Panc1 (cell line): Measurements from ENCODE around the gene SH3PXD2A. TPM values are rescaled to one million over a fixed set of nuclear protein-coding genes. Genes with fewer than 3 reads are reported as not detected.

Experiments used
- ATAC-seq: fragments of 200-7000 bp; cut with Tn5 transposase; 2 replicates; pipeline ENCODE4 v1.9.1; 2020; ENCODE audit warnings: mild to moderate bottlenecking, moderate library complexity
- BruUV-seq: library from RNA; stranded (reverse); fragments of 400-500 nt; replicated peaks from 2 replicates; lab custom pipeline; 2021; lab: Mats Ljungman, UMichigan
- CTCF ChIA-PET: fragments of 300-600 bp; sonication (Branson Sonifier 250); formaldehyde crosslinking; loops from one replicate; lab custom pipeline; 2022; ENCODE audit warnings: antibody characterized with exemption; lab: Charles Lee
- POLR2A ChIA-PET: fragments of 300-600 bp; sonication (Branson Sonifier 250); formaldehyde crosslinking; loops from one replicate; lab custom pipeline; 2022; ENCODE audit warnings: antibody characterized with exemption; lab: Charles Lee
- DNase-seq: peaks from one replicate; pipeline ENCODE4 v3.0.0-alpha.2; 2010; ENCODE audit warnings: low read depth, low spot score
- H3K27ac ChIP-seq: 2 replicates; pipeline ENCODE4 v1.5.1; 2011; ENCODE audit warnings: mild to moderate bottlenecking, low read length, inconsistent platforms
- H3K27me3 ChIP-seq: fragments of 200-500 bp; sonication (Bioruptor generic); 2 replicates; pipeline ENCODE4 v1.6.0; 2014; ENCODE audit warnings: low read length, inconsistent platforms; ENCODE audit not compliant: control insufficient read depth, insufficient read depth
- H3K36me3 ChIP-seq: fragments of 200-500 bp; sonication (Bioruptor generic); 2 replicates; pipeline ENCODE4 v1.5.1; 2014; ENCODE audit warnings: inconsistent platforms, mild to moderate bottlenecking, low read length, moderate library complexity; ENCODE audit not compliant: control insufficient read depth, insufficient read depth
- H3K4me1 ChIP-seq: 2 replicates; pipeline ENCODE4 v1.5.1; 2011; ENCODE audit warnings: inconsistent platforms, mild to moderate bottlenecking, low read length, moderate library complexity; ENCODE audit not compliant: control insufficient read depth, insufficient read depth
- H3K4me3 ChIP-seq, 2 experiments: 2 replicates each; pipeline ENCODE4 v1.5.1; 2011 to 2012; ENCODE audit warnings: low read depth in 2 of 2, low read length in 2 of 2, mild to moderate bottlenecking in 2 of 2, inconsistent platforms in 1 of 2, moderate library complexity in 1 of 2
- H3K9me3 ChIP-seq: fragments of 200-500 bp; sonication (Bioruptor generic); 2 replicates; pipeline ENCODE4 v1.5.1; 2014; ENCODE audit warnings: low read depth, mild to moderate bottlenecking, inconsistent platforms, low read length, moderate library complexity; ENCODE audit not compliant: control insufficient read depth, insufficient read depth
- POLR2AphosphoS5 ChIP-seq: IDR thresholded peaks from 2 replicates; pipeline ENCODE4 v1.6.1; 2012; ENCODE audit warnings: mild to moderate bottlenecking, low read depth, low read length, moderate library complexity
- SIN3A ChIP-seq: IDR thresholded peaks from 2 replicates; pipeline ENCODE4 v1.6.1; 2012; ENCODE audit warnings: low read depth, mild to moderate bottlenecking, low read length, moderate library complexity, borderline replicate concordance; ENCODE audit not compliant: insufficient read depth
- TCF7L2 ChIP-seq: IDR thresholded peaks from 2 replicates; pipeline ENCODE4 v1.6.1; 2011; ENCODE audit warnings: mild to moderate bottlenecking, low read depth, low read length, inconsistent platforms
- in situ Hi-C: cut with HindIII; loops from 2 replicates; pipeline ENCODE4 v1.10.0; 2016; ENCODE audit warnings: low sequenced_read_pairs, low pct_unique_long_range_greater_than_20kb
- intact Hi-C: fragments of 100-400 bp; cut with micrococcal nuclease; formaldehyde crosslinking; loops from one replicate; pipeline ENCODE4 v1.10.0; 2022; ENCODE audit not compliant: unreplicated experiment
- total RNA-seq: library from RNA; stranded (reverse); gene quantifications from one replicate; pipeline ENCODE4 v1.2.1, GENCODE V29; 2021; ENCODE audit not compliant: unreplicated experiment
- TF ChIP-seq, protein P1 (sequence below), 2 experiments: IDR thresholded peaks; 2 replicates each; pipeline ENCODE4 v1.6.1; 2011 to 2012; ENCODE audit warnings: low read depth in 2 of 2, control low read depth in 1 of 2, low read length in 1 of 2, mild to moderate bottlenecking in 1 of 2, moderate library complexity in 1 of 2; ENCODE audit not compliant: insufficient read depth in 1 of 2
- TF ChIP-seq, protein P2 (sequence below): fragments of 450-650 bp; IDR thresholded peaks from 2 replicates; pipeline ENCODE4 v1.5.1; 2017; ENCODE audit warnings: mild to moderate bottlenecking

SH3PXD2A gene
- total RNA-seq, 1 experiment from 2014 or later, result 5.7 TPM

DNA sequence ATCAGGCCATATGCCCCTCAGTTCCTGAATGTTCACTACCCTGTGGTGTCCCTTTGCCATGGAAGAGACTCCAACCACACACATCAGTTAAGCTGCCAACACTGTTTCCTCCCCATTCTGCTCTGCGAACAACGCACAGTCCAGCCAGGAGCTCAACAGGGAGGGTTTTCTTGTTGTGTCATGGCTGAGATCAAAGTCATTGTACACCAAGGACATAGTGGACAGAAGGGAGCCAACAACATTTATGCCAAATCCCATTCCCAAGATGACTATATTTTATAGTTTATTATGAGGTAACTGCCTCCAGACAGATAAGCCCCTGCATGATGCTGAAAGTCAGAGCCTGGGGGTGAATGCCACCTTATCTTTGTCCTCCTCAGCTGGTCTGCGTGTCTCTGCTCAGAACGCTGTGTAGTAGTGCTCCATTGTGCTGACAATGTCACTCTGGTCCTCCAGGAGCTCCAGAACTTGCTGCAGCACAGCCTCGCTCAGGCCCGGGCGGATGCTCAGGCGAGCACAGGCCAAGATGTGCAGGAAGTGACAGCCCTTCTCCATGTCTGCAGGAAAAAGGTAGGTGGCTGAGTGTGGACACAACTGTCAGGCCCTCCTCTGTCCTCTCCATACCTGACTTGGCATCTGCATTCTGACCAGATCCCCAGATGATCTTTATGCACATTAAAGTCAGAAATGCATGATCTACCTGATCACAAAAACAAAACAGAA lies 27.1 kb upstream of the SH3PXD2A start:
- H3K27me3 ChIP-seq, result no peaks in the 10 kb centered on the region
- ChIA-PET CTCF (no interaction called here), POLR2A (no interaction called here)
- in situ Hi-C loops (no loop called here), intact Hi-C loops (no loop called here)
- no peaks in the 10 kb centered on the region; the same call in 1 of the 2 replicates for H3K36me3 ChIP-seq
- H3K27ac ChIP-seq, result no peak overlapping the region
- no peak for TF ChIP-seq TCF7L2
- TF ChIP-seq, protein P1, sequence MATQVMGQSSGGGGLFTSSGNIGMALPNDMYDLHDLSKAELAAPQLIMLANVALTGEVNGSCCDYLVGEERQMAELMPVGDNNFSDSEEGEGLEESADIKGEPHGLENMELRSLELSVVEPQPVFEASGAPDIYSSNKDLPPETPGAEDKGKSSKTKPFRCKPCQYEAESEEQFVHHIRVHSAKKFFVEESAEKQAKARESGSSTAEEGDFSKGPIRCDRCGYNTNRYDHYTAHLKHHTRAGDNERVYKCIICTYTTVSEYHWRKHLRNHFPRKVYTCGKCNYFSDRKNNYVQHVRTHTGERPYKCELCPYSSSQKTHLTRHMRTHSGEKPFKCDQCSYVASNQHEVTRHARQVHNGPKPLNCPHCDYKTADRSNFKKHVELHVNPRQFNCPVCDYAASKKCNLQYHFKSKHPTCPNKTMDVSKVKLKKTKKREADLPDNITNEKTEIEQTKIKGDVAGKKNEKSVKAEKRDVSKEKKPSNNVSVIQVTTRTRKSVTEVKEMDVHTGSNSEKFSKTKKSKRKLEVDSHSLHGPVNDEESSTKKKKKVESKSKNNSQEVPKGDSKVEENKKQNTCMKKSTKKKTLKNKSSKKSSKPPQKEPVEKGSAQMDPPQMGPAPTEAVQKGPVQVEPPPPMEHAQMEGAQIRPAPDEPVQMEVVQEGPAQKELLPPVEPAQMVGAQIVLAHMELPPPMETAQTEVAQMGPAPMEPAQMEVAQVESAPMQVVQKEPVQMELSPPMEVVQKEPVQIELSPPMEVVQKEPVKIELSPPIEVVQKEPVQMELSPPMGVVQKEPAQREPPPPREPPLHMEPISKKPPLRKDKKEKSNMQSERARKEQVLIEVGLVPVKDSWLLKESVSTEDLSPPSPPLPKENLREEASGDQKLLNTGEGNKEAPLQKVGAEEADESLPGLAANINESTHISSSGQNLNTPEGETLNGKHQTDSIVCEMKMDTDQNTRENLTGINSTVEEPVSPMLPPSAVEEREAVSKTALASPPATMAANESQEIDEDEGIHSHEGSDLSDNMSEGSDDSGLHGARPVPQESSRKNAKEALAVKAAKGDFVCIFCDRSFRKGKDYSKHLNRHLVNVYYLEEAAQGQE (IDR thresholded peaks at IDR 0.05; ENCODE audit: insufficient read depth in 1 of 2, low read depth in 2 of 2, low read length in 1 of 2), result no peak
- TF ChIP-seq POLR2AphosphoS5, result no peak
- BruUV-seq, result no TSS peak
- H3K4me1 ChIP-seq, result no peaks in the 10 kb centered on the region
- DNase-seq (no peak), ATAC-seq (no peak)
- no peaks in the 10 kb centered on the region for H3K9me3 ChIP-seq
- no peak overlapping the region for H3K4me3 ChIP-seq

DNA sequence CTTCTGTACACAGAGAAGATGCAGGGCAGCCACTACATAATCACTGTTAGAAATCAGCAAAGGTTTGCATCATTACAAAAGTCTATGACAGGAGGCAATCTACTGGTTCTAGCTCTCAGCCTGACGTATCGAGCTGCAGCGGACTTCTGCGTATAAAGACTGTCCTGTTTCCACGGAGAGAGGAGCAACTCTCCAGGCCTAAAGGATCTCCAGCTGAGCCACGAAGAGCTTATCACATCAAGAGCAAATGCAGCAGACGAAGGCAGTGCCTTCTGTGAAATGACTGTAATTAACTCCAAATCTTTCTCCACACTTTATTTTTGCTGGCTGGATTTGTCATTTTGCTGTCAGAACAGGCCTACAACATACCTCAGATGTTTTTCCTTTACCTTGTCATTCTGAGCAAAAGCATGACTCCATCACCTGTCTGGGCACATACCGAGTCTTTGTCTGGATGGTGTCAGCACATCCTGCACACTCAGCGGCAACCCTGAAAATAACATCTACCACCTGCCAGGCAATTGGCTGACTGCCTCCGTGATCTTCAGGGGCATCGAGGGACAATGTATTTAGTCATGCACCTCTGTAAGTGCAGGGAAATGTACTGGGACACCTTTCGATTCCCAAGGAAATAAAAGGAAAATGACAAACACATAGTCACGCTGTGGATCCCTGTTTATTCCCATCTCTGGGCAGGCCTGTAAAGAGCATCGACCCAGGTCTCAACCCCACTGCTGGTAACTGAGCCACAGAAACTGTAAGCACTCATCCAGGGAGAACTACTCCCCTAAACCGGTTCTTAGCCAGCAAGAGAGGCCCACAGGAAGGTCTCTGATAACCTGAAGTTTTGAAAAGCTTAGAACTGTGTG lies 26.3 kb upstream of the SH3PXD2A start:
- Histone ChIP-seq H3K9me3 (no peaks in the 10 kb centered on the region), H3K4me3 (no peak overlapping the region), H3K27me3 (no peaks in the 10 kb centered on the region), H3K36me3 (no peaks in the 10 kb centered on the region; the same call in 1 of the 2 replicates), H3K4me1 (no peaks in the 10 kb centered on the region), H3K27ac (no peak overlapping the region)
- ATAC-seq, result no peak
- DNase-seq, result no peak
- in situ Hi-C loops (no loop called here), intact Hi-C loops (no loop called here)
- no TSS peak for BruUV-seq
- CTCF ChIA-PET, result interaction anchor here (0.7 kb wide), 1 partner anchor 9 kb away, joined by 3 read pairs; no protein-coding TSS in a partner anchor
- POLR2A ChIA-PET, result no interaction called here
- TF ChIP-seq, protein P2, sequence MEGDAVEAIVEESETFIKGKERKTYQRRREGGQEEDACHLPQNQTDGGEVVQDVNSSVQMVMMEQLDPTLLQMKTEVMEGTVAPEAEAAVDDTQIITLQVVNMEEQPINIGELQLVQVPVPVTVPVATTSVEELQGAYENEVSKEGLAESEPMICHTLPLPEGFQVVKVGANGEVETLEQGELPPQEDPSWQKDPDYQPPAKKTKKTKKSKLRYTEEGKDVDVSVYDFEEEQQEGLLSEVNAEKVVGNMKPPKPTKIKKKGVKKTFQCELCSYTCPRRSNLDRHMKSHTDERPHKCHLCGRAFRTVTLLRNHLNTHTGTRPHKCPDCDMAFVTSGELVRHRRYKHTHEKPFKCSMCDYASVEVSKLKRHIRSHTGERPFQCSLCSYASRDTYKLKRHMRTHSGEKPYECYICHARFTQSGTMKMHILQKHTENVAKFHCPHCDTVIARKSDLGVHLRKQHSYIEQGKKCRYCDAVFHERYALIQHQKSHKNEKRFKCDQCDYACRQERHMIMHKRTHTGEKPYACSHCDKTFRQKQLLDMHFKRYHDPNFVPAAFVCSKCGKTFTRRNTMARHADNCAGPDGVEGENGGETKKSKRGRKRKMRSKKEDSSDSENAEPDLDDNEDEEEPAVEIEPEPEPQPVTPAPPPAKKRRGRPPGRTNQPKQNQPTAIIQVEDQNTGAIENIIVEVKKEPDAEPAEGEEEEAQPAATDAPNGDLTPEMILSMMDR, result no peak
- TF ChIP-seq SIN3A (no peak), TCF7L2 (no peak), POLR2AphosphoS5 (no peak)
- TF ChIP-seq, protein P1 (IDR thresholded peaks at IDR 0.05; ENCODE audit: insufficient read depth in 1 of 2, low read depth in 2 of 2, low read length in 1 of 2), result no peak
